ENCODE measurements around the gene PDK3. TPM values are rescaled to one million over a fixed set of nuclear protein-coding genes. Genes with fewer than 3 reads are reported as not detected.

PDK3 gene
- total RNA-seq, 1 donor: 9.0 TPM

- H3K9me3 ChIP-seq (ENCODE audit: low read depth, low read length): no peaks in the 10 kb centered on the region
- DNase-seq (ENCODE audit: insufficient read length, low spot score, missing footprints): no peak
- no peaks in the 10 kb centered on the region for H3K4me1 ChIP-seq (ENCODE audit: insufficient read depth, low read length)
- no peaks in the 10 kb centered on the region for H3K79me2 ChIP-seq (ENCODE audit: insufficient read depth, low read length)
- no peaks in the 10 kb centered on the region for H3K36me3 ChIP-seq (ENCODE audit: insufficient read depth, low read length)
- no peaks in the 10 kb centered on the region for H4K20me1 ChIP-seq (ENCODE audit: insufficient read depth, low read length)
- H3K27ac ChIP-seq (ENCODE audit: low read depth, low read length): no peak overlapping the region
- TF ChIP-seq CTCF (IDR thresholded peaks at IDR 0.05; ENCODE audit: extremely low read depth, low read depth, low read length): no peak
- H3K4me3 ChIP-seq (ENCODE audit: insufficient read depth, low read length): no peak overlapping the region
- no peak overlapping the region for H2AFZ ChIP-seq (ENCODE audit: low read length)
- H3K27me3 ChIP-seq (ENCODE audit: insufficient read depth, low read length): no peaks in the 10 kb centered on the region
- H3K4me2 ChIP-seq (ENCODE audit: insufficient read depth, low read length): no peak overlapping the region
Measured at GRCh38 chrX:24547961-24548360, 82.9 kb downstream of the PDK3 start.

GRCh38 chrX:24550166-24550565 lies 85.1 kb downstream of the PDK3 start:
- Histone ChIP-seq H3K36me3 (ENCODE audit: insufficient read depth, low read length) (no peaks in the 10 kb centered on the region), H3K79me2 (ENCODE audit: insufficient read depth, low read length) (no peaks in the 10 kb centered on the region), H4K20me1 (ENCODE audit: insufficient read depth, low read length) (no peaks in the 10 kb centered on the region), H3K4me3 (ENCODE audit: insufficient read depth, low read length) (no peak overlapping the region), H3K4me1 (ENCODE audit: insufficient read depth, low read length) (no peaks in the 10 kb centered on the region), H3K9me3 (ENCODE audit: low read depth, low read length) (no peaks in the 10 kb centered on the region), H2AFZ (ENCODE audit: low read length) (no peak overlapping the region), H3K27me3 (ENCODE audit: insufficient read depth, low read length) (no peaks in the 10 kb centered on the region), H3K27ac (ENCODE audit: low read depth, low read length) (no peak overlapping the region), H3K4me2 (ENCODE audit: insufficient read depth, low read length) (no peak overlapping the region)
- DNase-seq (ENCODE audit: insufficient read length, low spot score, missing footprints): no peak
- no peak for TF ChIP-seq CTCF (IDR thresholded peaks at IDR 0.05; ENCODE audit: extremely low read depth, low read depth, low read length)

- TF ChIP-seq CTCF (IDR thresholded peaks at IDR 0.05; ENCODE audit: extremely low read depth, low read depth, low read length): no peak
- Histone ChIP-seq H3K27ac (ENCODE audit: low read depth, low read length) (no peak overlapping the region), H4K20me1 (ENCODE audit: insufficient read depth, low read length) (no peaks in the 10 kb centered on the region), H3K79me2 (ENCODE audit: insufficient read depth, low read length) (no peaks in the 10 kb centered on the region), H3K4me1 (ENCODE audit: insufficient read depth, low read length) (no peaks in the 10 kb centered on the region), H3K4me3 (ENCODE audit: insufficient read depth, low read length) (no peak overlapping the region), H2AFZ (ENCODE audit: low read length) (no peak overlapping the region), H3K27me3 (ENCODE audit: insufficient read depth, low read length) (peaks cover 2% of the 10 kb centered on the region), H3K36me3 (ENCODE audit: insufficient read depth, low read length) (no peaks in the 10 kb centered on the region), H3K4me2 (ENCODE audit: insufficient read depth, low read length) (no peak overlapping the region), H3K9me3 (ENCODE audit: low read depth, low read length) (no peaks in the 10 kb centered on the region)
- no peak for DNase-seq (ENCODE audit: insufficient read length, low spot score, missing footprints)
Measured at GRCh38 chrX:24553011-24553410, 87.9 kb downstream of the PDK3 start.

GRCh38 chrX:24561121-24561520 lies 96.0 kb downstream of the PDK3 start:
- H3K4me1 ChIP-seq (ENCODE audit: insufficient read depth, low read length): no peaks in the 10 kb centered on the region
- no peaks in the 10 kb centered on the region for H3K36me3 ChIP-seq (ENCODE audit: insufficient read depth, low read length)
- H2AFZ ChIP-seq (ENCODE audit: low read length): no peak overlapping the region
- H3K27me3 ChIP-seq (ENCODE audit: insufficient read depth, low read length): peaks cover 2% of the 10 kb centered on the region
- peak; percentile 36 for TF ChIP-seq CTCF (IDR thresholded peaks at IDR 0.05; ENCODE audit: extremely low read depth, low read depth, low read length)
- H3K27ac ChIP-seq (ENCODE audit: low read depth, low read length): no peak overlapping the region
- H3K4me2 ChIP-seq (ENCODE audit: insufficient read depth, low read length): no peak overlapping the region
- no peaks in the 10 kb centered on the region for H3K79me2 ChIP-seq (ENCODE audit: insufficient read depth, low read length)
- no peak overlapping the region for H3K4me3 ChIP-seq (ENCODE audit: insufficient read depth, low read length)
- H4K20me1 ChIP-seq (ENCODE audit: insufficient read depth, low read length): no peaks in the 10 kb centered on the region
- H3K9me3 ChIP-seq (ENCODE audit: low read depth, low read length): no peaks in the 10 kb centered on the region
- DNase-seq (ENCODE audit: insufficient read length, low spot score, missing footprints): peak; percentile 74

Measured in osteoblast (primary cell).